ENCODE measurements around the gene COA1.
"Not testable (repeated sequence)": the region's sequence is repeated elsewhere in the genome, so short reads cannot be mapped to it uniquely, and the experiment has no call there.

The COA1 gene

DNA sequence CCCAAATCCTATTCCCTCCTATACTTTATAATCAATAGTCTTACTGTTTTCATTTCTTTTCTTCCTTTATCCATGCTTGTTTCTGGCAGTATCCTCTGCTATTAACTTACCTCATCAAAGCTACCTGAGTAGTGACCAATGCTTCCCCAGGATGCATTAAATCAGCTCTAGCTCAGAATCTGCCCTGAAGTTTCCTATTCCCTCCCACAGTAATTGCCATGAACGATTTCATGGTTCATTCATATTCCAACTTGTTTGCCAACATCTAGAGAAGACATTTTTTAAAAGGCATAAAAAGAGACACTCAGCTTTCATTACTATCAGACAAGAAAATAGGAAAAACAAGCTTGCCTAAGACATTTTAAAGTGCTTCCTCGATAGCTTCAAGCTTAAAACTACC, 42.3 kb downstream of the COA1 start:
- DNase-seq: no peak

DNA sequence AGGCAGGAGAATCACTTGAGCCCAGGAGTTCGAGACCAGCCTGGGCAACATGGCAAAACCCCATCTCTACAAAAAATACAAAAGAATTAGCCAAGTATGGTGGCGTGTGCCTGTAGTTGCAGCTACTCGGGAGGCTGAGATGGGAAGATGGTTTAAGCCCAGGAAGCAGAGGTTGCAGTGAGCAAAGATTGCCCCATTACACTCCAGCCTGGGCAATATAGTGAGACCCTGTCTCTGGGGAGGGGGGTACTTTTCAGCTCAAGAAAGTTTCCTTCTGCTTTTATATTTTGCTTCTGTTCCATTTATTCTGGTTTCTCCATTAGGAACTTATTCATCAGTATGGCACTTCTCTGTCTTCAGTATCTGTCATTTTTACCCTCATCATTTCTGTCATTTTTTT, 48.6 kb downstream of the COA1 start:
- no peak for DNase-seq

DNA sequence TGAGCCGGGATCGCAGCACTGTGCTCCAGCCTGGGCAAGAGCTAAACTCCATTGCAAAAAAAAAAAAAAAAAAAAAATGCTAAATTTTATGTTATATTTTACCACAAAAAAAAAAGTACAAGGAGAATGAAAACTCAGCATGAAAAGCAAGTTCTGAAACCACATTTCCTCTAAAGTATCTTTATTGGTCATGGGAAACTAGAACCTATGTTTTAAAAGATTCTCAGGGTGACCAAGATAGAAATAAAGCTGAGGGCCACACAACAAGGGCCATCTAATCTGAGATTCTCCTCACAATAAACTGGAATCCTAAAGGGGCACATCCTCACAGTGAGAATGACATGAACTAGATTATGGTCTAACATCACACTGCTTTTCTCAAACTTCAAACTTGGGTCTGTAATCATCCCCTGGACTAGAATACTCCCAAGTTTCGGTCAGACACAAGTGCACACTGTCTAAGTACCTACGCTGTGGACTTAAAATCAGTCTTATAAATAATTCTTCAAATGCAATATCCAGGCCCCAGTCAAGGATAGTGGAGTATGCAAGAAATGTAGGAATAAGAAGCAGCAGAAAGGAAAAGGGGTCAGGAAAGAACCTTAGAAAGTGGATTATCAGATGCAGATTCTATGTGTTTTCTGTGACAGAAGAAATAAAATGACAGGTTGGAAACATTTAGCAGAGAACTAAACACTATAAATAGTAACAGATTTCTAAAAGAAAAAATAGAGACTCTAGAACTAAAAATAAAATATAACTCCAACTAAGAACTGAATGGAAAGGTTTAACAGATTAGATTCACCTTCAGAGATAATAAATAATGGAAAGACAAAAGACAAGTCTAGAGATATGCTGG, 49.9 kb downstream of the COA1 start:
- no peak for DNase-seq

DNA sequence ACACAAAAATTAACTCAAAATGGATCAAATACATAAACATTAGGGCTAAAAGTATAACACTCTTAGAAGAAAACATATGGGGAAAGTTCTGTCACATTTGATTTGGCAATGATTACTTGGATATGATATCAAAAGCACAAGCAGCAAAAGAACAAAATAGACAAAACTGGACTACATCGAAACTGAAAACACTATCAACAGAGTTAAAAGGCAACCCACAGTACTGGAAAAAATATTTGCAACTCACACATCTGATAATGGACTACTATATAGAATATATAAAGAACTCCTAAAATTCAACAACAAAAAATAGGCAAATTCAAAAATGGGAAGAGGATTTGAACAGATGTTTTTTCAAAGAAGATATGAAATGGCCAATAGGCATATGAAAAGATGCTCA, 51.0 kb downstream of the COA1 start:
- no peak for DNase-seq

DNA sequence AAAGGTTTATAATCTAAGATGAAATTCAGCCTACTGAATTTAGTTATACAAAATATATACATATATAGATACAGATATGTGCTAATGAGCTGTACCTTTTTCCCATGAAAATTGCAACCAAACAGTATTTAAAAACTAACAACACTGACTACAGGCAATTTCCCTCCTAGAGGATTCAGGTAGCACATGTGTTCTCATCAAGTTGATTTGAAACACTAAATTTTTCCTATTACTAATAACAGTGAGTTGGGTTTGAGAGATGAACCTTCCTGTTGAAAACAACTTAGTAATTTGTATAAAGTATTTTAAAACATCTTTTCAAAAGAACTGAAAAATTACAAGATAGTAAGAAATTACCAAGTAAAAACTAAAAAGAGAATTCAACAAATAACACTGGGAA, 51.5 kb downstream of the COA1 start:
- no peak for DNase-seq

DNA sequence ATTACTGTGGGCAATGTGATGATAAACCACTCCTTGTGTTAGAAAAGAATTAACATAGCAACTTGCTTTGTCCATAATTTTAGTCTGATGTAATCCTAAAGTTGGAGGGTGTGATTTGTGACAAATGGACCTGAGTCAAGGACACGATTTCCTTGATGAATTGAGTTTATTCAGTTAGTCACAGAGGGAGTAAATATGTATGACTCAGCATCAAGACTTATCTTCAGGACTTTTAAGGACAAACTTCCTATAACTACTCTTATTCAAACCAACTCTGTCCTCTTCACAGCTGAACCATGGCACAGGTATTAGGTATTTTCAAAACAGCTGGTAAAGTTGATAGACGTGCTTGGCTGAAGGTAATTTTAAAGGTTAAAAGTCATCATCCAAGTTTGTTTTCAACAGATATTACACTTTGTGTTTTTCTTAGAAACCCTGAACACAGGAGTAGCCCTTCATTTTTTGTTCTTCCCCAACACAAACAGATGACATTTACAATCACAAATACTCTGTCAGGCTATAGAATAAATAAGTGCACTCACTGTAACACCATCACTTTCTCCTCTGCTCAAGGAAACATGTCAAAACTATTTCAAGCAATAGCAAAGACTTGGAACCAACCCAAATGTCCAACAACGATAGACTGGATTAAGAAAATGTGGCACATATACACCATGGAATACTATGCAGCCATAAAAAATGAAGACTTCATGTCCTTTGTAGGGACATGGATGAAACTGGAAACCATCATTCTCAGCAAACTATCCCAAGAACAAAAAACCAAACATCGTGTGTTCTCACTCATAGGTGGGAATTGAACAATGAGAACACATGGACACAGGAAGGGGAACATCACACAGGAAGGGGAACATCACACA, 54.5 kb downstream of the COA1 start:
- DNase-seq: no peak

DNA sequence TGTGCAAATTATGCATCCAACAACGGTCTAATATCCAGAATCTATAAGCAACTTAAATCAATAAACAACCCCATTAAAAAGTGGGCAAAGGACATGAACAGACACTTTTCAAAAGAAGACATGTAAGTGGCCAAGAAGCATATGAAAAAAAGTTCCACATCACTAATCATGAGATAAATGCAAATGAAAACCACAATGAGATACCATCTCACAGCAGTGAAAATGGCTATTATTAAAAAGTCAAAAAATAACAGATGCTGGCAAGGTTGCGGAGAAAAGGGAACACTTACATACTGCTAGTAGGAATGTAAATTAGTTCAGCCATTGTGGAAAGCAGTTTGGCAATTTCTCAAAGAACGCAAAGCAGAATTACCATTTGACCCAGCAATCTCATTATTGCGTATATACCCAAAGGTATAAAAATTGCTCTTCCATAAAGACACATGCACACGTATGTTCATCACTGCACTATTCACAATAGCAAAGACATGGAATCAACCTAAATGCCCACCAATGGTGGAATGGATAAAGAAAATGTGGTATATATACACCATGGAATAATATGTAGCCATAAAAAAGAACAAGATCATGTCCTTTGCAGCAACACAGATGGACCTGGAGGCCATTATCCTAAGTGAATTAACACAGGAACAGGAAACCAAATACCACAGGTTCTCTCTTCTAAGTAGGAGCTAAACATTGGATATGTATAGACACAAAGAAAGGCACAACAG, 55.9 kb downstream of the COA1 start:
- DNase-seq: not testable (repeated sequence)

DNA sequence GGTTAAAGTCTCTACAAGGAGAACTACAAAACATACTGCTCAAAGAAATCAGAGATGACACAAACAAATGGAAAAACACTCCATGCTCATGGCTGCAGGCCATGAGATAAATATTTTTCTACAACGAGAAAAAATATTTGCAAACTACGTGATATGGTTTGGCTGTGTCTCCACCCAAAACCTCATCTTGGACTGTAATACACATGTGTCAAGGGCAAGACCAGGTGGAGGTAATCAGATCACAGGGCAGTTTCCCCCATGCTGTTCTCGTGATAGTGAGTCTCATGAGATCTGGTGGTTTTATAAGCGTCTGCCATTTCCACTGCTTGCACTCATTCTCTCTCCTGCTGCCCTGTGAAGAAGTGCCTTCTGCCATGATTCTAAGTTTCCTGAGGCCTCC, 57.8 kb downstream of the COA1 start:
- DNase-seq: no peak

DNA sequence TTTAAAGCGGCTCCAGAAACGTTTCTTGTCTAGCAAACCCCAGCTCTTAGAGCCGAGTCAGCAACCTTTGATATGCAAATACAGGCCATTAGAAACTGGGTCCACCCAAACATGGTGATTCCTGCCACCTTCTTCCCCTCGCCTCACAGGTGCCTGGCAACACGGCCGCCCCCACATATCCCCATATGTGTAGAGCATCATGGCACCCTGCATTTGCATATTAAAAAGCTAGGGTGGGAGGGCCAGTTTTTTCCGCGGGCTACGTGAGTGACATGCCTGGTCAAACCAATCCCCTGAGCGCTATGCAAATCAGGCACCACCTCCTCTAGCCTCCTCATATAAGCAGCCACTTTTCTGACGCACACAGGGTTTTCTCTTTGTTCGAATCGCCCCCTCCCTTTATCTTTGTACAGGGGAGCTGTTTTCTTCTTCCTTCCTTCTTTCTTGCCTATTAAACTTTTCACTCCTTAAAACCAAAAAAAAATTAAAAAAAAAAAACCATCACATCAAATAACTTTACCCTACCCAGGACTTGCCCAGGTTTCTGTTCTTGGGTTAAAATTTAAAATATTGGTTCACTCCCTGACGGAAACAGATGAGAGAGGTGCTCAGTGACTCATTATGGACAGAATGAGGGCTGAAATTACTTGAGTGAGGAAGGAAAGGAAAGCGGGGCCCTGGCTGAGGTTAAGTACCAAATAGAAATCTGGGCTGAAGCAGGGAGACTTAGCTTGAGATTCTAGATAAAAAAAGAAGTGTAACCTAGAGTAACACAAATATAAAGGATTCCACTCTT, 59.8 kb downstream of the COA1 start:
- peak; percentile 81 for DNase-seq

DNA sequence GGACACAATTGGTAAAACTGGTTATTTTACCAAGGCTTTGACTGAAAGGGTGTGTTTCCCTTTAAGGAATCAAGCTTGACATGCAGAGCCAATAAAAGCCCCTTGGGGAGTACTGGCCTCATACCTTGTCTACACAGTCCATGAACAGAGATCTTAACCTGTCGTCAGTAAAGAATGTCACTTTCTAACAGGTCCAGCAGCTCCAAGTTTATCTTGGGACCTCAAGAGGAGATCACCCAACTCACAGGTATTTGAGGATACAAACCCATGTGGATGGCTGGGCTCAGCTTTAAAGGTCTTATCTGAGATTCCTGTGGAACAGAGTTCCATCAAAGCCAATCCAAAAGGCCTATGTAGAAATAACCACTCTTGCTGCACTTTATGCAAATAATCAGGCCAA, 61.3 kb downstream of the COA1 start:
- no peak for DNase-seq

DNA sequence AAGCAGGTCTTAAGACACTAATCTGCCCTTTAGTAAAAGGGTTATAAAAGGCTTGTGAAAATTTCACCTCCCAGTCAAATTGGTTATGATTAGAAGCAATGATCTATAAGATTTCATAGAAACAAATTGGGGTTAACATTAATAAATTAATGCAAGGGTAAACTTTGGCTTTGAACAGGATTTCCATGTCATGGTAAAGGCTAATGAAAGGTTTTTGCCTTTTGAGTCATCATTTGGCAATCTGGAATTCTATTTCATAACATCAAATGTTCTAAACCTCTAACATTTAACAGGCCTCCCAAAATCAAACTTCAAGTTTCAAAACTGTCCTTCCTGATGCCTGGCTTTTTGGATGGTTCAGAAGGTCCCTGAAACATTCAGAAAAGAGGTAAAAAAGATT, 62.4 kb downstream of the COA1 start:
- no peak for DNase-seq

DNA sequence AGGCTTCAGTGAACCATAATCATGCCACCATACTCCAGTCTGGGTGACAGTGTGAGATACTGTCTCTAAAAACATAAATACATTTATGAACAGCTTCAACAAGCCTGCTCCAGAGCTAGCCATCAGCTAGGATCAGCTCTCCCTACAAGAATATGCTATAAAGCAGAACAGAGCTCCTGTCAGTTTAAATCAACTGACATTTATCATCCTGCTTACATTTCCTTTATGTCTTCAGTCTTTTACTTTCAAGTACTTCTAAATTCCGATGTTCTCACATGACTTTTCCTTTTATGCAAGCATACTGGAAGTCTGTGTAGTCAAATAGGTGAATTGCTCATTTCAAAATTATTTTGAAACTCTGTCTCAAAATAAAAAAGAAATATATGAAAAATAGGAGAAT, 64.6 kb downstream of the COA1 start:
- DNase-seq: no peak

DNA sequence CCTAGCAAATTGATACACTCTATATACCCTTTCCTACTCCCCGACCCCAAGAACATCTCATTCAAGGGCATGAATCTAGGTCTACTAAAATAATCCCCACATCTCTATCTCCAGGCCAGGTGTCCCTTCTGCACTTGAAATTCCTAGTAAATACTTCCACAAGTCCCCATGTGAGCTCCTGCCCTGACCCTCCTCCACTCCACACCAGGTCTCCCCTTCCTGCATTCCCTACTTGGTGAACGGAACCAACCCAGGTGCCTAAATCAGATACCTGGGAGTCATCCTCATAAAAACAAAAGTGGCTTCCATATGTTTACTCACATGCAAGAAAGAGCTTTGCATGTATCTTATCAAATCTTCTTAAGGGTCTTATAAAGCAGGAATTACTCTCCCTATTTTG, 69.2 kb downstream of the COA1 start:
- no peak for DNase-seq

DNA sequence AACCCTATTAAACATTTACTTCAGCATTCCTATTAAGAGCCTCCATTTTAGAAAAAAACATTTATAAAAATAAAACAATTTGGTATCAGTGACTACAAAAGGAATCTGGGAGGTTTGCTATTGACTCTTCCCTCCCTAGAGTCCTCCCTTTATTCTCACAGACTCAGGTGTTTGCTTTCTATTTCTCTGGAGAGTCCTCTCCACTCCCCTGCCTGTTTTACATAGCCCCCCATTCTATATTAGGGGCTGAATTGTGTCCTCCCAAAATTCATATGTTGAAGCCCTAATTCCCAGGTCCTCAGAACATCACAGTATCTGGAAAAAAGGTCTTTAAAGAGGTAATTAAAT, 69.8 kb downstream of the COA1 start:
- no peak for DNase-seq

DNA sequence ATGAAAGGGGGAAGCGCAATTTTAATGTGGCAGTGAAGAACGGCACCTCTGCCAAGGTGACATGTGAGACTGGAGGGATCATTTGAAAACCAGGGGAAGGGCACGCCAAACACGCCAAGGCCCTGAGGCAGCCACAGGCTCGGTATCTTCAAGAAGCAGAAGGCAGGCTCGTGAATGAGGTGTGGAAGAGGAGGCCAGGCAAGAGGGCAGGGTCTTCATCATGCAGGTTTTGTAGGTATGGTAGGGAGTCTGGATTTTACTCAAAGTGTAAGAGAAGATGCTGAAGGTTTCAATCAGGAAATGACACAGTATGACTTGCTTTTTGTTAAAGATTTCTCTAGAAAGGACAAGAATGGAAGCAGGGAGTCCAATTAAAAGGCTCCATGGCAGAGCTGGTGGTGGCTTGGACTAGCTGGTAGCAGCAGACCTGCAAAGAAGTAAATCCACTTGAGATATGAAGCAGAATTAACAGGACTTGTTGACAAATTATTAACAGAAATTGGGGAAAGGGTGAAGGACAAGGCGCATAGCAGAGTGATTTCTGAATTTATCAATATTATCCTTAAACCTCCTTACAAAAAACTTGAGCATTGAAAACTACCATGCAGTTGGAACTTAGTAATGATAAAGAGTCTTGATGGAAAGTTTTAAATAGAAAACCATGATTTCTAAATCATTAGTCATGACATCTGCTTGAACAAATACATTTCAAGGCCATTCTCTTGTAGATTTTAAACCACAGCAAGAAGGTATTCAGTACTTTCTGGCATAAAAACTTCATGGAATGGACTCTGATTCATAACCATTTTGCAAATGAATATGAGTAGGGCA, 70.4 kb downstream of the COA1 start:
- peak; percentile 60 for DNase-seq

DNA sequence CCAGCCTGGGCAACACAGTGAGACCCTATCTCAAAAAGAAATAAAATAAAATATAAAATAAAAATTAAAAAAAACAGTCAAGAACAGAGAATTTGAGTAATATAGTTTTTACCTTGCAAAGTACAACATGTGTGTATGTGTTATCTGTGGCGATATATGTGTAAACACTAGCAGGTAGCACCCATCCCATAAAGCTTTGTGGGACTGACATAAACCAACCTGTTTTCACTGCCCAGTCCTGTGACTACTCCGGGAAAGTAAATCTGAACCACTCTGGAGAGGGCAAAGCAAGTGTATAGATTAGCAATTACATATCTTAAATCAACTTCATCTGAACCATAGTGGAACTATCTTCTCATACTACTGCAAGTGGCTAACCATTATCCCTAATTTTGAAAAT, 72.3 kb downstream of the COA1 start:
- no peak for DNase-seq

DNA sequence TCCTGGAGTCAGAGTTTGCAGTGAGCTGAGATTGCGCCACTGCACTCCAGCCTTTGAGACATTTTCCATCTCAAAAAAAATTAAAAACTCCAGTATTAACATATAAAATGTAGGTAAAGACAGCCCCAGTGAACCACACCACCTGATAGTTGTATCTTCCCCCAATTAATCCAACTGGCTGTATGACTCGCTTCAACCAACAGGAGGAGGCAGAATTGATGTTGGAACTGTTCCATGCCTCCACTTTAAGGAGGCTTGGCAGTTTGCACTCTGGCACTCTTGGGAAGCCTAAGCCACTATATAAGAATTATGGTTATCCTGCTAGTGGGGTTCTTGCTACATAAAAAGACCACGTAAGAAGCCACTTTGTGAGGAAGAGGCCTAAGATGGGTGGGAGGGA, 73.7 kb downstream of the COA1 start:
- DNase-seq: no peak

DNA sequence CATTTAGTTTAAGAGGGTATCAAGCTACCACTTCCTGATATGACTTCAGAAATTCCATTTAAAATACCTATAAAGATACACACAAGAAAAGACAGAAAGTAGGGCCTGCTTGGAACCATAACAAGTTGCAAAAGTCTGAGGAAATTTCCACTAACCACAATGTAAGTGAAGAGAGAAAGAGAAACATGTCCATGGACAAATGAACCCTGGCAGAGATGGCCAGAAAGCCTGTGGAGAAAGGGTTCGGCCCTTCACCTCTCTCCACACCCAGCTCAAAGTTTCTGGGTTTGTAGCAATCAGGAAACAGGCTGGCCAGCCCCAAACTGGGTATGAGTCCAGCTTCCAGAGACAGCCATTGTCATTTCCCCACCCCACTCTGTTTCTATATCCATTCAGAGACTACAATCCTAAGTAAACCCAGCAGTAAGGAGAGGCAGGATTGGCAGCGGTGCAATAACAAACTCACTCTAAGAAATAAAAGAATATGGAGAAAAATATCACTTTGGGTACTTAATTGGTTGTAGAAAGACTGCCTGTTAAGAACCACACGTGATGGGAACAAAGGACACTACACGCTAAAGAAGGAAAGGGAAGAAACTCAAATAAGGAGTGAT, 75.3 kb downstream of the COA1 start:
- no peak for DNase-seq

DNA sequence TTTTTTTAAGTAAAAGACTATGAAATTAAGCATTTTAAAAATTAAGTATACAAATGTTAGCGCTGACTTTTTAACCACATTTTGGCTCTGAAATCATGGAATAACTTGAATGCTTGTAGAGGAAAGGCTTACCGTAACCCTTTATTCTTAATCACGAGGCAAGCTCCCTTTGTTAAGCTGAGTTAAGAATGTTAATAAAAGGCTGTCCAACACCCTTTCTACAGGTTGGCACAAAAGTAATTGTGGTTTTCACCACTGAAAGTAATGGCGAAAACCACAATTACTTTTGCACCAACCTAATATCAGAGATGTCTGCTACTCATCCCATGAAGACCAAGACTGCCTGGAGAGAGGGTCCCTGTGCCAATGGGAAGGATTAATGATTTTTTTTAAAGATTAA, 75.9 kb downstream of the COA1 start:
- DNase-seq: no peak

DNA sequence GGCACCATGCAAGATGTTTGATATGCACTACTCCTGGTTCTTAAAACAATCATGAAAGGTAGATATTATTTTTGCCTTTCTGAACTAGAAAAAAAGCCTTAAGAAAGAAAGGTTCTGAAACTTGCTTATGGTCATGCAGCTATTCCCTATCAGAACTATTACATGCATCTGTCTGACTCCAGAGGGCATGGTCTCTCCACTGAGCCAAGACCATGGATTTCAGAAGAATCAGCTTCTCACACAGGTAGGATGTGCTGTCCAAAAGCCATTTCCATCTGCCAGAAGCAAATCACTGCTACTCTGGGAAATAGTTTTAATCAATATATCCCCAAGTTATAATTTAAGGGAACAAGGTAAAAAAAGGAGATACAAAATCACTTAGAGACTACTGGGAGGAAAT, 77.0 kb downstream of the COA1 start:
- no peak for DNase-seq

DNA sequence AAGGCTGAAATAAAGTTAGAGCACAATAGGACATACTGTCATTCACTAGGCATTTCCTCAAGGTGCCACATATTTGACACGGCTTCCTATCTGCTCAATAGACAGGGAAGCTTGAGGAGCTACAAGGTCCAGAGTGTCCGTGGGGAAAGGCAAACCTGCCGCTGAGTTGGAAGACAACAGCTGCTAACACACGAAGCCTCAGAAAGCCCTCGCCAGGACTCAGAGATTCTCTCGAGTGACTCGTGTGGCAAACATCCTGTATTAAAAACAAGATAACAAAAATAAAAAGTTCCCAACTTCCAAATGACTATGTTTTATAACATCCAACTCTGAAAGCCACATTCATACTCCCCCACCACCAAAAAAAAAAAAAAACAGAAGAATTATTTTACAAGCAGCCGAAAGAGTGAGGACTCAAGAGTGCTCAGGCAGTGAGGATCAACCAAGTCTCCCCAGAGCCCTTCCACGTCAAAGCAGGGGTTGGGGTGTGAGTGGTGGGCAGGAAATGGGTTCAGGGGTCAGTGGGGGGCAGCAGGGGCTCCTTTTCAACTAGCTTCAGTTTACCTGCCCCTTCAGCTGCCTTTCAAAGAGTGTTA, 78.8 kb downstream of the COA1 start:
- DNase-seq: no peak

Data from stimulated activated CD8-positive, alpha-beta memory T cell treated with anti-CD3 and anti-CD28 coated beads, Interleukin-4, amount 100 ng/mL, for 48 hours (primary cell).